ENCODE results near the gene LMF1.

DNA sequence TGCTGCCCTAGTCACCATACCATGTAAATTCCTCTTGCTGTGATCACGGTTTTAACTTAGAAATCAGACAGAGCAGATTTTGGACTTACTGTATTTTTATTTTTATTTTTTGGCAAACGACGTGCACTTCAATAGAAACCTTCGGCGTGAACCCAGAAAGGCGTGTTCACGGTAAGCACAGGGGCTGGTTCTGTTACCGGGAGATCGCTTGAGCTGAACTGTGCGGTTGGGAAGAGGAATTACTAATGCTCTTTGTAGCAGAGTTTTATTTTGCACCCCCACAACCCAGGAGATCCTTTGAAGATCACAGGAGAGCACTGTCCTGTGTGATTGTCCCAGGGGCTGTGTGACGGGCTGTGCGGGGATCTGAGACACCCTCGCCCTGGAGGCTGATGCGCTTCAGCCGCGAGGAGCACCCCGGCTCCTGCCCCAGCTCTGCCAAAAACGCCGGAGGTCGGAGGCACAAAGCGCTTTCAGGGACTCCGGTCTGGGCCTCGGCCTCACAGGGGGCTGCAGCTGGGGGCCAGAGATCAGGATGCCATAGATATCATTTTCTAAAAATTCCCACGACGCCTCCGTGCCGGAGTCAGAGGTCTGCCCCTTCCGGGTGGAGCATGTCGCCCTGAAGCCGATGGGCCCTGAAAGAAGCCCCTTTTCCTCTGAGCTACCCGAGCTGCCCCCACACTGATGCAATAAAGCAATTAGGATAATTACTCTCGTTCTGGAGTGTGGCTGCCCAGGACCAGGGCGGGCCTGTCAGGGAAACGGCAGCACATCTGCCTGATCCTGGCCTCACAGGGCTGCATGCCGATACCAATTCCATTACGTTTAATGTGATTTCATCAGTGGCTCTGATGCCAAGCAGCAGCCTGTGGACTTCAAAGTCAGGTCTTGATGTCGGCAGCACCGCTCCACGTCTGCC, 71.8 kb downstream of the LMF1 start:
- TF ChIP-seq, protein P1, sequence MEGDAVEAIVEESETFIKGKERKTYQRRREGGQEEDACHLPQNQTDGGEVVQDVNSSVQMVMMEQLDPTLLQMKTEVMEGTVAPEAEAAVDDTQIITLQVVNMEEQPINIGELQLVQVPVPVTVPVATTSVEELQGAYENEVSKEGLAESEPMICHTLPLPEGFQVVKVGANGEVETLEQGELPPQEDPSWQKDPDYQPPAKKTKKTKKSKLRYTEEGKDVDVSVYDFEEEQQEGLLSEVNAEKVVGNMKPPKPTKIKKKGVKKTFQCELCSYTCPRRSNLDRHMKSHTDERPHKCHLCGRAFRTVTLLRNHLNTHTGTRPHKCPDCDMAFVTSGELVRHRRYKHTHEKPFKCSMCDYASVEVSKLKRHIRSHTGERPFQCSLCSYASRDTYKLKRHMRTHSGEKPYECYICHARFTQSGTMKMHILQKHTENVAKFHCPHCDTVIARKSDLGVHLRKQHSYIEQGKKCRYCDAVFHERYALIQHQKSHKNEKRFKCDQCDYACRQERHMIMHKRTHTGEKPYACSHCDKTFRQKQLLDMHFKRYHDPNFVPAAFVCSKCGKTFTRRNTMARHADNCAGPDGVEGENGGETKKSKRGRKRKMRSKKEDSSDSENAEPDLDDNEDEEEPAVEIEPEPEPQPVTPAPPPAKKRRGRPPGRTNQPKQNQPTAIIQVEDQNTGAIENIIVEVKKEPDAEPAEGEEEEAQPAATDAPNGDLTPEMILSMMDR (IDR thresholded peaks at IDR 0.05) = no peak
- no peak for TF ChIP-seq POLR2A (IDR thresholded peaks at IDR 0.05)
